MM.1S (cell line): Measurements from ENCODE around the gene ORMDL3.

ENCODE experiments used
- DNase-seq: peaks from one replicate; pipeline ENCODE4 v3.0.0-alpha.2; 2015
- H2AFZ ChIP-seq: fragments of 300-600 bp; sonication (generic); 2 replicates; pipeline ENCODE4 v1.6.0; 2016; ENCODE audit warnings: antibody characterized with exemption, low read length
- H3F3A ChIP-seq: fragments of 300-600 bp; sonication (generic); 2 replicates; pipeline ENCODE4 v1.6.1; 2016; ENCODE audit warnings: mild to moderate bottlenecking, antibody characterized with exemption, low read length, moderate library complexity, mixed read lengths; ENCODE audit not compliant: insufficient read depth
- H3K27ac ChIP-seq: fragments of 300-600 bp; sonication (generic); 2 replicates; pipeline ENCODE4 v1.5.1; 2016; ENCODE audit warnings: mild to moderate bottlenecking, low read length
- H3K27me3 ChIP-seq: fragments of 300-600 bp; sonication (generic); replicated peaks from 2 replicates; pipeline ENCODE4 v1.6.0; 2016; ENCODE audit warnings: low read length; ENCODE audit not compliant: insufficient read depth
- H3K36me3 ChIP-seq: fragments of 300-600 bp; sonication (generic); replicated peaks from 2 replicates; pipeline ENCODE4 v1.6.1; 2016; ENCODE audit warnings: mild to moderate bottlenecking, low read length, mixed read lengths; ENCODE audit not compliant: insufficient read depth
- H3K4me1 ChIP-seq: fragments of 300-600 bp; sonication (generic); 2 replicates; pipeline ENCODE4 v1.6.1; 2016; ENCODE audit warnings: low read length, mixed read lengths
- H3K4me2 ChIP-seq: fragments of 300-600 bp; sonication (generic); 2 replicates; pipeline ENCODE4 v1.6.0; 2016; ENCODE audit warnings: low read depth, low read length
- H3K4me3 ChIP-seq: fragments of 300-600 bp; sonication (generic); 2 replicates; pipeline ENCODE4 v1.5.1; 2016; ENCODE audit warnings: low read length, mixed read lengths
- H3K79me2 ChIP-seq: fragments of 300-600 bp; sonication (generic); 2 replicates; pipeline ENCODE4 v1.6.1; 2016; ENCODE audit warnings: mixed run types, low read length, mixed read lengths
- H3K9ac ChIP-seq: fragments of 300-600 bp; sonication (generic); 2 replicates; pipeline ENCODE4 v1.6.1; 2016; ENCODE audit warnings: low read length, mixed read lengths
- H3K9me2 ChIP-seq: fragments of 300-600 bp; sonication (generic); replicated peaks from 2 replicates; pipeline ENCODE4 v1.6.1; 2016; ENCODE audit warnings: mild to moderate bottlenecking, low read length, mixed read lengths; ENCODE audit not compliant: insufficient read depth
- H3K9me3 ChIP-seq: fragments of 300-600 bp; sonication (generic); replicated peaks from 2 replicates; pipeline ENCODE4 v1.6.1; 2016; ENCODE audit warnings: mild to moderate bottlenecking, low read length, mixed read lengths; ENCODE audit not compliant: insufficient read depth
- H4K20me1 ChIP-seq: fragments of 300-600 bp; sonication (generic); 2 replicates; pipeline ENCODE4 v1.6.1; 2016; ENCODE audit warnings: mild to moderate bottlenecking, low read length, moderate library complexity, mixed read lengths; ENCODE audit not compliant: insufficient read depth
- CTCF ChIP-seq: fragments of 300-600 bp; sonication (generic); IDR thresholded peaks from 2 replicates; pipeline ENCODE4 v1.5.1; 2016; ENCODE audit warnings: antibody characterized with exemption, low read length, mixed read lengths
- EZH2 ChIP-seq: fragments of 300-600 bp; sonication (generic); optimal IDR thresholded peaks from 2 replicates; pipeline ENCODE3; 2017; ENCODE audit warnings: low read depth, mild to moderate bottlenecking, antibody characterized with exemption, low read length, mixed read lengths
- EZH2phosphoT487 ChIP-seq: fragments of 300-600 bp; sonication (generic); IDR thresholded peaks from 2 replicates; pipeline ENCODE4 v1.6.1; 2018; ENCODE audit warnings: antibody characterized with exemption, low read length

The ORMDL3 gene

GRCh38 chr17:39871801-39872200, 55.6 kb downstream of the ORMDL3 start:
- H4K20me1 ChIP-seq = no peaks in the 10 kb centered on the region
- H3F3A ChIP-seq = peaks cover 20% of the 10 kb centered on the region
- H3K27ac ChIP-seq = no peak overlapping the region
- TF ChIP-seq EZH2phosphoT487 (no peak), CTCF (no peak), EZH2 (no peak)
- H3K4me3 ChIP-seq = no peak overlapping the region
- H3K36me3 ChIP-seq = no peaks in the 10 kb centered on the region
- no peak for DNase-seq
- no peaks in the 10 kb centered on the region for H3K9me3 ChIP-seq
- H3K79me2 ChIP-seq = no peaks in the 10 kb centered on the region
- H3K4me1 ChIP-seq = peaks cover 10% of the 10 kb centered on the region
- H2AFZ ChIP-seq = no peak overlapping the region
- H3K4me2 ChIP-seq = no peak overlapping the region
- no peaks in the 10 kb centered on the region for H3K9me2 ChIP-seq
- H3K27me3 ChIP-seq = no peaks in the 10 kb centered on the region
- H3K9ac ChIP-seq = no peak overlapping the region
